ENCODE results near the gene BACE1-AS.

The BACE1-AS gene

GRCh38 chr11:117327567-117328374 lies 36.6 kb downstream of the BACE1-AS start, which contains the start of gene CEP164:
Gene CEP164 (plus strand): TSS chr11:117327854. CDS start chr11:117338587, 10,733 bp downstream.
- H3K4me3 Mint-ChIP-seq: no peak within 1 kb of the TSS
- H3K9me3 Mint-ChIP-seq: no peaks in the 10 kb centered on the region
- peaks cover 2% of the 10 kb centered on the region for H3K36me3 Mint-ChIP-seq (ENCODE audit: low read depth)
- peak; percentile 97 for ATAC-seq
- no peaks in the 10 kb centered on the region for H3K27me3 Mint-ChIP-seq
- DNase-seq: peak; percentile 92
- H3K4me1 Mint-ChIP-seq: peaks cover 6% of the 10 kb centered on the region
- H3K27ac Mint-ChIP-seq: peak within 1 kb of the TSS; percentile 73

GRCh38 chr11:117328375-117329010 lies 37.3 kb downstream of the BACE1-AS start:
- no peak overlapping the region for H3K4me3 Mint-ChIP-seq
- H3K27me3 Mint-ChIP-seq: no peaks in the 10 kb centered on the region
- H3K9me3 Mint-ChIP-seq: no peaks in the 10 kb centered on the region
- DNase-seq (peak; percentile 23), ATAC-seq (peak; percentile 0)
- peaks cover 6% of the 10 kb centered on the region for H3K4me1 Mint-ChIP-seq
- H3K36me3 Mint-ChIP-seq (ENCODE audit: low read depth): peaks cover 2% of the 10 kb centered on the region
- H3K27ac Mint-ChIP-seq: no peak overlapping the region

DNA sequence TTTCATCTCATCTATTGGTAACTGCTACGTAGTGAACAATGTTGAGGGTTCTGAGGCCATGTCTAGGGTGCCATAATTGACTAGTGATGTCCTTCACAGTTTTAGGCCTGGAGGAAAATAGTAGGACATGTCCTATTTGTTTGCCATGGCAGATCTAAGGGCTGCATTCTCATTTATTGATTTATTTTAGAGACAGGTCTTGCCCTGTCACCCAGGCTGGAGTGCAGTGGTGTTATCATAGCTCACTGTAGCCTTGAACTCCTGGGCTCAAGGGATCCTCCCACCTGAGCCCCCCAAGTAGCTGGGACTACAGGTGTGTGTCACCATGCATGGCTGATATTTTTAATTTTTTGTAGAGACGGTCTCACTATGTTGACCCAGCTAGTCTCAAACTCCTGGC lies 41.7 kb downstream of the BACE1-AS start:
- H3K9me3 Mint-ChIP-seq: no peaks in the 10 kb centered on the region
- DNase-seq: no peak
- no peak for ATAC-seq
- H3K27me3 Mint-ChIP-seq: no peaks in the 10 kb centered on the region
- no peak overlapping the region for H3K4me3 Mint-ChIP-seq
- H3K4me1 Mint-ChIP-seq: peaks cover 4% of the 10 kb centered on the region
- no peak overlapping the region for H3K27ac Mint-ChIP-seq
- peaks cover 5% of the 10 kb centered on the region for H3K36me3 Mint-ChIP-seq (ENCODE audit: low read depth)

- Mint-ChIP-seq H3K9me3 (no peaks in the 10 kb centered on the region), H3K27me3 (no peaks in the 10 kb centered on the region), H3K27ac (no peak overlapping the region), H3K36me3 (ENCODE audit: low read depth) (peaks cover 9% of the 10 kb centered on the region), H3K4me3 (no peak overlapping the region), H3K4me1 (peaks cover 4% of the 10 kb centered on the region)
- DNase-seq (no peak), ATAC-seq (no peak)
Observed at GRCh38 chr11:117333917-117334316, 42.8 kb downstream of the BACE1-AS start.

DNA sequence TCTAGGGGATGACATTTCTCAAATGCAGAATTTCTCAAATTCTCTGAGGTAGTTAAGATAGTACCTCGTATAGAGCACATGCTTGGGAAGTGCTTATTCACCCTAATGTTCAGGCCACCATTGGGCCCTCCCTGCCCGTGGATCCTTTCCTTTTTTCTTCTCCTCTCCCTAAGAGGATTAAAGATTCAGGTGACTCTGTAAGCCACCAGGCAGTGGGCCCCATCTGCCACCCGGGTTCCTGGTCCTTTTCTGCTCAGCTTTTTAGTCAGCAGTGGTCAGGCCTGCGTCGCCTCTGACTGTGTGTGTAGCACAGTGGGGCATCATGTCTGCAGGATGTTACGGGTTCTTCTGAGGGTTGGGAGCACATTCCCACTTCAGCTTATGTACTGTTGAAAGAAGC lies 43.8 kb downstream of the BACE1-AS start:
- no peak overlapping the region for H3K4me3 Mint-ChIP-seq
- H3K27me3 Mint-ChIP-seq: no peaks in the 10 kb centered on the region
- no peak overlapping the region for H3K27ac Mint-ChIP-seq
- no peak for DNase-seq
- H3K36me3 Mint-ChIP-seq (ENCODE audit: low read depth): peaks cover 13% of the 10 kb centered on the region
- ATAC-seq: no peak
- H3K9me3 Mint-ChIP-seq: no peaks in the 10 kb centered on the region
- H3K4me1 Mint-ChIP-seq: peaks cover 4% of the 10 kb centered on the region

- H3K4me1 Mint-ChIP-seq: no peaks in the 10 kb centered on the region
- no peaks in the 10 kb centered on the region for H3K27me3 Mint-ChIP-seq
- peaks cover 18% of the 10 kb centered on the region for H3K36me3 Mint-ChIP-seq (ENCODE audit: low read depth)
- ATAC-seq (no peak), DNase-seq (no peak)
- no peak overlapping the region for H3K4me3 Mint-ChIP-seq
- no peak overlapping the region for H3K27ac Mint-ChIP-seq
- no peaks in the 10 kb centered on the region for H3K9me3 Mint-ChIP-seq
Observed at GRCh38 chr11:117335399-117335798, 44.3 kb downstream of the BACE1-AS start.

DNA sequence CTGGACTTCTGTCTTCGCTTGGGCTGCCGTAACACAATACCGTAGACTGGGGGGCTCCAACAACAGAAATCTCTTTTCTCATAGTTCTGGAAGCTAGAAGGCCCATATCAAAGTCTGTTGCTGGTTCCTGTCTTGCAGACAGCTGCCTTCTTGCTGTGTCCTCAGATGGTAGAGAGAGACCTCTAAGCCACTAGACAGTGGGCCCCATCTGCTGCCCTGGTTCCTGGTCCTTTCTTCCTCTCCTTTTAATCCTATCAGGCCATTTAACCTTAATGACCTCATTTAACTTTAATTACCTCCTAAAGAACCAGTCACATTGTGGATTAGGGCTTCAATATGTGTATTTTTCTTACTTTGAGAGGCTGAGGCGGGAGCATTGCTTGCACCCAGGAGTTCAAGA lies 45.9 kb downstream of the BACE1-AS start:
- Mint-ChIP-seq H3K27me3 (no peaks in the 10 kb centered on the region), H3K4me1 (no peaks in the 10 kb centered on the region), H3K36me3 (ENCODE audit: low read depth) (peaks cover 25% of the 10 kb centered on the region), H3K27ac (no peak overlapping the region), H3K9me3 (no peaks in the 10 kb centered on the region), H3K4me3 (no peak overlapping the region)
- DNase-seq (no peak), ATAC-seq (no peak)

All from activated naive CD8-positive, alpha-beta T cell treated with anti-CD3 and anti-CD28 coated beads, Interleukin-2, amount 50 U/mL, for 24 hours (primary cell).